ENCODE results near the gene FILIP1L. TPM values are rescaled to one million over a fixed set of nuclear protein-coding genes. Genes with fewer than 3 reads are reported as not detected.

Gene FILIP1L
- total and polyA plus RNA-seq, 2 donors from 2014 or later: 5.5 to 25.5 TPM

- peak overlapping the region in 2 of 3 donors; percentile 1 to 85 for H3K4me3 ChIP-seq (ENCODE audit: low read length in 3 of 3)
- peak overlapping the region; percentile 25 to 55 for H3K27ac ChIP-seq (ENCODE audit: low read depth in 2 of 2, low read length in 2 of 2)
- no peaks in the 10 kb centered on the region for H3K36me3 ChIP-seq (ENCODE audit: control insufficient read depth in 2 of 3, insufficient read depth in 3 of 3, low read length in 3 of 3)
- peak in 1 of 5 donors; percentile 76 for DNase-seq
- intact Hi-C loops (cut with DNase I): no loop called here
- H3K9ac ChIP-seq (ENCODE audit: low read length in 3 of 3): peak overlapping the region in 1 of 3 donors; percentile 17
- no peaks in the 10 kb centered on the region for H3K9me3 ChIP-seq (ENCODE audit: control insufficient read depth in 2 of 3, insufficient read depth in 1 of 3, low read length in 3 of 3)
- TF ChIP-seq CTCF (IDR thresholded peaks at IDR 0.05; ENCODE audit: borderline replicate concordance, extremely low read depth, insufficient read depth): no peak
- H3K4me1 ChIP-seq (ENCODE audit: control insufficient read depth in 2 of 3, insufficient read depth in 2 of 3, low read depth in 1 of 3, low read length in 3 of 3): peaks cover 4 to 7% (median 6%) of the 10 kb centered on the region in 3 donors
- no peaks in the 10 kb centered on the region for H3K27me3 ChIP-seq (ENCODE audit: control insufficient read depth, insufficient read depth, low read length)
- FAIRE-seq: no peak
Measured at GRCh38 chr3:99873269-99874102, 240.8 kb downstream of the FILIP1L start.

GRCh38 chr3:99872923-99873254, 241.4 kb downstream of the FILIP1L start:
- no peak for FAIRE-seq
- Histone ChIP-seq H3K36me3 (ENCODE audit: control insufficient read depth in 2 of 3, insufficient read depth in 3 of 3, low read length in 3 of 3) (no peaks in the 10 kb centered on the region), H3K9ac (ENCODE audit: low read length in 3 of 3) (no peak overlapping the region), H3K27ac (ENCODE audit: low read depth in 2 of 2, low read length in 2 of 2) (peak overlapping the region in 1 of 2 donors; percentile 55), H3K27me3 (ENCODE audit: control insufficient read depth, insufficient read depth, low read length) (no peaks in the 10 kb centered on the region), H3K9me3 (ENCODE audit: control insufficient read depth in 2 of 3, insufficient read depth in 1 of 3, low read length in 3 of 3) (no peaks in the 10 kb centered on the region), H3K4me1 (ENCODE audit: control insufficient read depth in 2 of 3, insufficient read depth in 2 of 3, low read depth in 1 of 3, low read length in 3 of 3) (peaks cover 6 to 7% (median 6%) of the 10 kb centered on the region in 3 donors), H3K4me3 (ENCODE audit: low read length in 3 of 3) (peak overlapping the region in 1 of 3 donors; percentile 85)
- intact Hi-C loops (cut with DNase I): no loop called here
- TF ChIP-seq CTCF (IDR thresholded peaks at IDR 0.05; ENCODE audit: borderline replicate concordance, extremely low read depth, insufficient read depth): no peak
- DNase-seq: no peak

DNA sequence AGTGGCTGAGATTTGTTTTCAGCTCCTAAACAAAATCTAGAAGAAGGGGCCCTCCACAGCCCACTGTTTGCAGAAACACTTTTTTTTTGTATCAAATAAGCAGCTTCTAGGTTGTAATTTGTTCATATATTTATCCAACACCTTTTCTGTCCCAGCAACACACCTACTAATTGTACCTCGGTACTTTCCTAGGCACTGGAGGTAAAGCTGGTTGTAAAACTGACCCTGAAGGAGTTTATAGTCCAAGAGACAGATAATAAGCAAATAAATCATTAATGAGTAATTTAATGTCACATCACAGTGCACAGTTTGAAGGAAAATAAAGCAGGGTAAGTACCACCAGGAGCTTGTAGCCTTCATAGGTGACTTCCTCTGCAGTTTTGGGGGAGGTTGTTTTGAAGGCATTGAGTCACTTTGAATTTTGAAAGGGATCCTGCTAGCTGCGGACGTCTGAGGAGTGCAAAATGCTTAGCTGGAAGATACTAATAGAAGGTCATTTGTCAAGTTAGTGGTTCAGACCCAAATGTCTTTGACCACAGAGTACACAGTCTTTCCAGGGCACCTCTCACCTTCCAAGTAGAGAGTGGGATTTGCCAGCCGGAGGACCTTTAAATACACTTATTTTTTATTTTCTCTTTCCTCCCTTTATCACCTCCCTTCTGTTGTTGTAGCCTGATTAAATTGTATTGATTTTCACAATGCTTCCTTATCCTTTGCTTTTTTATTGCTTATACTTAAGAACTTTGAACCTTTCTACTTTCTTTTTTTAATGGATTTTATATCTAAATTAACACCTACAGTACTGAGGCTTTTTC, 242.9 kb downstream of the FILIP1L start:
- H3K4me3 ChIP-seq (ENCODE audit: low read length in 3 of 3): peak overlapping the region in 1 of 3 donors; percentile 2
- FAIRE-seq: no peak
- intact Hi-C loops (cut with DNase I): no loop called here

More for the DNA sequence above, 242.9 kb downstream of the FILIP1L start:
- Histone ChIP-seq H3K27ac (ENCODE audit: low read depth in 2 of 2, low read length in 2 of 2) (peak overlapping the region in 1 of 2 donors; percentile 57), H3K36me3 (ENCODE audit: control insufficient read depth in 2 of 3, insufficient read depth in 3 of 3, low read length in 3 of 3) (no peaks in the 10 kb centered on the region), H3K9ac (ENCODE audit: low read length in 3 of 3) (no peak overlapping the region), H3K27me3 (ENCODE audit: control insufficient read depth, insufficient read depth, low read length) (no peaks in the 10 kb centered on the region), H3K9me3 (ENCODE audit: control insufficient read depth in 2 of 3, insufficient read depth in 1 of 3, low read length in 3 of 3) (no peaks in the 10 kb centered on the region), H3K4me1 (ENCODE audit: control insufficient read depth in 2 of 3, insufficient read depth in 2 of 3, low read depth in 1 of 3, low read length in 3 of 3) (peaks cover 6 to 10% (median 6%) of the 10 kb centered on the region in 3 donors)
- TF ChIP-seq CTCF (IDR thresholded peaks at IDR 0.05; ENCODE audit: borderline replicate concordance, extremely low read depth, insufficient read depth): no peak
- DNase-seq: peak in 1 of 5 donors; percentile 55
